Measurements from ENCODE around the gene GPR162.

GPR162 gene

DNA sequence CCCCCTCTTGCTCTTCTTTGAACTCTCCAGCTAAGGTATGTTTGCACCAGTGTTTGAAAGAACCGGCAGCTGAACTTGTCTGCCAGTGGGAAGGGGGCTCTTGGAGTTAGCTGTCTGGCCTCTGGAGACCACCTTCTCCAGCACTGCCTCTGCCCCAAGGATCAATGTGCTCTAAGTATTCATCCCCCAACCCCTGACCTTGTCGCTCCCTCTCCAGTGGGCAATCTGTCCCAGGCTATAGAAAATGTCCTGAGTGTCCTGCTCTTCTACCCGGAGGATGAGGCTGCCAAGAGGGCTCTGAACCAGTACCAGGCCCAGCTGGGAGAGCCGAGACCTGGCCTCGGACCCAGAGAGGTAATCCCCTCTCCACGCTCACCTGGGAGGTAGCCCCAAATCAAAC lies 9.4 kb downstream of the GPR162 start:
- TF ChIP-seq, protein P1, sequence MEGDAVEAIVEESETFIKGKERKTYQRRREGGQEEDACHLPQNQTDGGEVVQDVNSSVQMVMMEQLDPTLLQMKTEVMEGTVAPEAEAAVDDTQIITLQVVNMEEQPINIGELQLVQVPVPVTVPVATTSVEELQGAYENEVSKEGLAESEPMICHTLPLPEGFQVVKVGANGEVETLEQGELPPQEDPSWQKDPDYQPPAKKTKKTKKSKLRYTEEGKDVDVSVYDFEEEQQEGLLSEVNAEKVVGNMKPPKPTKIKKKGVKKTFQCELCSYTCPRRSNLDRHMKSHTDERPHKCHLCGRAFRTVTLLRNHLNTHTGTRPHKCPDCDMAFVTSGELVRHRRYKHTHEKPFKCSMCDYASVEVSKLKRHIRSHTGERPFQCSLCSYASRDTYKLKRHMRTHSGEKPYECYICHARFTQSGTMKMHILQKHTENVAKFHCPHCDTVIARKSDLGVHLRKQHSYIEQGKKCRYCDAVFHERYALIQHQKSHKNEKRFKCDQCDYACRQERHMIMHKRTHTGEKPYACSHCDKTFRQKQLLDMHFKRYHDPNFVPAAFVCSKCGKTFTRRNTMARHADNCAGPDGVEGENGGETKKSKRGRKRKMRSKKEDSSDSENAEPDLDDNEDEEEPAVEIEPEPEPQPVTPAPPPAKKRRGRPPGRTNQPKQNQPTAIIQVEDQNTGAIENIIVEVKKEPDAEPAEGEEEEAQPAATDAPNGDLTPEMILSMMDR (IDR thresholded peaks at IDR 0.05; ENCODE audit: low read length) = no peak
- no peak for TF ChIP-seq EZH2phosphoT487 (IDR thresholded peaks at IDR 0.05; ENCODE audit: low read length)
- TF ChIP-seq EZH2 (optimal IDR thresholded peaks at IDR 0.05; ENCODE audit: low read depth, low read length) = no peak
- Histone ChIP-seq H3K4me3 (ENCODE audit: low read length) (no peak overlapping the region), H3K27me3 (replicated peaks; ENCODE audit: insufficient read depth, low read length) (peaks cover 73% of the 10 kb centered on the region), H3K36me3 (replicated peaks; ENCODE audit: insufficient read depth, low read length) (no peaks in the 10 kb centered on the region), H3F3A (ENCODE audit: insufficient read depth, low read length) (no peaks in the 10 kb centered on the region), H3K4me1 (ENCODE audit: low read length) (peaks cover 4% of the 10 kb centered on the region; the same call in 1 of the 2 replicates), H3K4me2 (ENCODE audit: low read depth, low read length) (no peak overlapping the region), H3K79me2 (ENCODE audit: low read length) (no peaks in the 10 kb centered on the region), H2AFZ (ENCODE audit: low read length) (no peak overlapping the region), H3K9ac (ENCODE audit: low read length) (no peak overlapping the region), H3K27ac (ENCODE audit: low read length) (no peak overlapping the region), H3K9me2 (replicated peaks; ENCODE audit: insufficient read depth, low read length) (no peaks in the 10 kb centered on the region), H4K20me1 (ENCODE audit: insufficient read depth, low read length) (no peaks in the 10 kb centered on the region), H3K9me3 (replicated peaks; ENCODE audit: insufficient read depth, low read length) (no peaks in the 10 kb centered on the region)
- no peak for DNase-seq

DNA sequence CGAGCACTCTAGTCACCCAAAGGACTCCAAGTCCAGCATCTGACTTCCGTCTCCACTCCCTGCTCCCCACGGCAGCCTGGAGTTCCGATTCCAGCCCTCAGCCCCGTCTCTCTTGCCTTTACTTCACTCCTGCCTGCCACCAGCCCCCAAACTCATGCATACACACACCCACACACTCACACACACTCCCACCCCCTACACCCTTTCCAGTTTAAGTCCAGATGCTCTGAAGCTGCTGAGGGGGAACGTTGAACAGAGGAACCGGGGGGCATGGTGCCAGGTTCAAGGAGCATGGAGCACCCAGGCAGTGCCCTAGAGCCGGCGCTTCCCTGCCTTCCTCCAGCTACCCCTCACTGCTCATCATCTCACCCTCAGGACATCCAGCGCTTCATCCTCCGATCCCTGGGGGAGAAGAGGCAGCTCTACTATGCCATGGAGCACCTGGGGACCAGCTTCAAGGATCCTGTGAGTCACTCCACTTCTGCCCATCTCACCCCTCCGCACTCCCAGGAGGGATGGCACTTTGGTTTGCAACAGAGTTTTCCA lies 9.9 kb downstream of the GPR162 start:
- Histone ChIP-seq H3K27me3 (replicated peaks; ENCODE audit: insufficient read depth, low read length) (peaks cover 68% of the 10 kb centered on the region), H4K20me1 (ENCODE audit: insufficient read depth, low read length) (no peaks in the 10 kb centered on the region), H3K79me2 (ENCODE audit: low read length) (no peaks in the 10 kb centered on the region), H3K9me3 (replicated peaks; ENCODE audit: insufficient read depth, low read length) (no peaks in the 10 kb centered on the region), H3K4me3 (ENCODE audit: low read length) (no peak overlapping the region), H3K4me1 (ENCODE audit: low read length) (peaks cover 4% of the 10 kb centered on the region; the same call in 1 of the 2 replicates), H3K36me3 (replicated peaks; ENCODE audit: insufficient read depth, low read length) (no peaks in the 10 kb centered on the region), H3F3A (ENCODE audit: insufficient read depth, low read length) (no peaks in the 10 kb centered on the region), H3K27ac (ENCODE audit: low read length) (no peak overlapping the region), H2AFZ (ENCODE audit: low read length) (no peak overlapping the region), H3K4me2 (ENCODE audit: low read depth, low read length) (no peak overlapping the region), H3K9me2 (replicated peaks; ENCODE audit: insufficient read depth, low read length) (no peaks in the 10 kb centered on the region), H3K9ac (ENCODE audit: low read length) (no peak overlapping the region)
- DNase-seq = no peak
- TF ChIP-seq EZH2 (optimal IDR thresholded peaks at IDR 0.05; ENCODE audit: low read depth, low read length) = no peak
- no peak for TF ChIP-seq EZH2phosphoT487 (IDR thresholded peaks at IDR 0.05; ENCODE audit: low read length)
- TF ChIP-seq, protein P1 (IDR thresholded peaks at IDR 0.05; ENCODE audit: low read length) = no peak

DNA sequence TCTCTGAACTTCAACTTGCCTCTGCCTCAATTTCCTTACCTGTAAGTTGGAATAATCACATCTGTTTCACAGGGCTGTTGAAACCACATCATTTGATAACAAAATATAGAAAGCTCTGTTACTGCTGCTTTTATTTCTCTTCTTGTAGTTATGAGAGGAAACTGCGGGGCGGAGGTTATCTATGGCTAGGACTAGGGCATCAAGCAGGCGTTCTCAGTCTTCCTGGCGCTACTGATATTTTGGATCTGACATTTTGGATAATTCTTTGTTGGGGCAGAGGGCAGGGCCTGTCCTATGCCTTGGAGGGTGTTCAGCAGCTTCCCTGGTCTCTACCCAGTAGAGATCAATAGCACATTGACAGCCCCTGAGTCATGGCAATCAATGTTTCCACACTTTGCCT lies 10.5 kb downstream of the GPR162 start:
- H2AFZ ChIP-seq (ENCODE audit: low read length) = no peak overlapping the region
- H3K9me2 ChIP-seq (replicated peaks; ENCODE audit: insufficient read depth, low read length) = no peaks in the 10 kb centered on the region
- no peaks in the 10 kb centered on the region for H3F3A ChIP-seq (ENCODE audit: insufficient read depth, low read length)
- H3K27me3 ChIP-seq (replicated peaks; ENCODE audit: insufficient read depth, low read length) = peaks cover 62% of the 10 kb centered on the region
- no peaks in the 10 kb centered on the region for H3K9me3 ChIP-seq (replicated peaks; ENCODE audit: insufficient read depth, low read length)
- TF ChIP-seq EZH2phosphoT487 (IDR thresholded peaks at IDR 0.05; ENCODE audit: low read length) (no peak), EZH2 (optimal IDR thresholded peaks at IDR 0.05; ENCODE audit: low read depth, low read length) (no peak)
- peaks cover 4% of the 10 kb centered on the region; the same call in 1 of the 2 replicates for H3K4me1 ChIP-seq (ENCODE audit: low read length)
- H3K9ac ChIP-seq (ENCODE audit: low read length) = no peak overlapping the region
- no peak overlapping the region for H3K4me3 ChIP-seq (ENCODE audit: low read length)
- H3K27ac ChIP-seq (ENCODE audit: low read length) = no peak overlapping the region
- H3K36me3 ChIP-seq (replicated peaks; ENCODE audit: insufficient read depth, low read length) = no peaks in the 10 kb centered on the region
- no peaks in the 10 kb centered on the region for H4K20me1 ChIP-seq (ENCODE audit: insufficient read depth, low read length)
- H3K79me2 ChIP-seq (ENCODE audit: low read length) = no peaks in the 10 kb centered on the region
- DNase-seq = no peak
- no peak overlapping the region for H3K4me2 ChIP-seq (ENCODE audit: low read depth, low read length)

DNA sequence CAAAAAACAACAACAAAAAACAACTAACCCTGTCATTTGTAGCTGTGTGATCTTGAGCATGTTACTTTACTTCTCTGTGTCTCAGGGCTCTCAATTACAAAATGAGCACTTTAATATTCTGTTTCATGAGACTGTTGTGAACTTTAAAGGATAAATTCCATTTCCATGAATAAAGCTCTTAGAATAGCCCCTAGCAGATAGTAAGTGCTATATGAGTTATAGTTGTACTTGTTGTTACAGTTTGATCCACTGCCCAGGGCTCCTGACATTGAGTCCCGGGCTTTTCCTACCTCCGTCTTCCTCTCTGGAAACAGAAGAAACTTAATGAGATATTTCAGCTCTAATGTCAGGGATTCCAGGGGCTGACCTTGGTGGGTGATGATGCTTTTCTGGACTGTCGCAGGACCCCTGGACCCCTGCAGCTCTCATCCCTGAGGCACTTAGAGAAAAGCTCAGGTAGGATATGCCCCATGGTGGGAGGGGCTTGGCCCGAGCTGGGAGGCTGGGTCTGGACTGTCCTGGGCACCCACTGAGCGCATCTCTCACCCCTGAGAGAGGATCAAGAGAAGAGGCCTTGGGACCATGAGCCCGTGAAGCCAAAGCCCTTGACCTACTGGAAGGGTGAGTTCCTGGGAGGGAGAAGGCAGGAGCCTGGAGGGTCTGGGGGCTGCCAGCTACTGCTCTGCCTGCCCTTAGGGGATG lies 11.7 kb downstream of the GPR162 start:
- H3K36me3 ChIP-seq (replicated peaks; ENCODE audit: insufficient read depth, low read length) = no peaks in the 10 kb centered on the region
- H3K27me3 ChIP-seq (replicated peaks; ENCODE audit: insufficient read depth, low read length) = peaks cover 51% of the 10 kb centered on the region
- no peaks in the 10 kb centered on the region for H3K4me1 ChIP-seq (ENCODE audit: low read length)
- H2AFZ ChIP-seq (ENCODE audit: low read length) = no peak overlapping the region
- H3K9me3 ChIP-seq (replicated peaks; ENCODE audit: insufficient read depth, low read length) = no peaks in the 10 kb centered on the region
- no peaks in the 10 kb centered on the region for H3K9me2 ChIP-seq (replicated peaks; ENCODE audit: insufficient read depth, low read length)
- no peaks in the 10 kb centered on the region for H3F3A ChIP-seq (ENCODE audit: insufficient read depth, low read length)
- H3K4me2 ChIP-seq (ENCODE audit: low read depth, low read length) = no peak overlapping the region
- H3K79me2 ChIP-seq (ENCODE audit: low read length) = no peaks in the 10 kb centered on the region
- H3K9ac ChIP-seq (ENCODE audit: low read length) = no peak overlapping the region
- no peak for DNase-seq
- H3K27ac ChIP-seq (ENCODE audit: low read length) = no peak overlapping the region
- no peaks in the 10 kb centered on the region for H4K20me1 ChIP-seq (ENCODE audit: insufficient read depth, low read length)
- no peak overlapping the region for H3K4me3 ChIP-seq (ENCODE audit: low read length)
- TF ChIP-seq, protein P1 (IDR thresholded peaks at IDR 0.05; ENCODE audit: low read length) = no peak
- TF ChIP-seq EZH2phosphoT487 (IDR thresholded peaks at IDR 0.05; ENCODE audit: low read length) (no peak), EZH2 (optimal IDR thresholded peaks at IDR 0.05; ENCODE audit: low read depth, low read length) (no peak)

Data from MM.1S (cell line).